GM19043 (cell line): Measurements from ENCODE around the gene TMEM44.

Source experiments
- ATAC-seq: cut with Tn5 transposase; IDR thresholded peaks from one replicate; pipeline ENCODE4 v1.9.1; 2021; ENCODE audit warnings: low read depth; ENCODE audit not compliant: unreplicated experiment

TMEM44 gene

GRCh38 chr3:194633349-194634004, at the start of gene TMEM44:
Gene TMEM44, minus strand, starts transcription at chr3:194633419. Its CDS starts 204 bp downstream, at chr3:194633215.
- peak; percentile 67 for ATAC-seq

GRCh38 chr3:194682694-194683310, 49.6 kb upstream of the TMEM44 start:
- no peak for ATAC-seq

GRCh38 chr3:194682189-194682693, 49.0 kb upstream of the TMEM44 start:
- no peak for ATAC-seq

GRCh38 chr3:194680888-194681615, 47.8 kb upstream of the TMEM44 start:
- no peak for ATAC-seq

GRCh38 chr3:194676471-194676870, 43.3 kb upstream of the TMEM44 start:
- no peak for ATAC-seq

GRCh38 chr3:194675680-194676079, 42.5 kb upstream of the TMEM44 start:
- ATAC-seq, result no peak

- no peak for ATAC-seq
These were observed 41.9 kb upstream of the TMEM44 start for GRCh38 chr3:194675081-194675640.

- no peak for ATAC-seq
These were observed 40.5 kb upstream of the TMEM44 start for GRCh38 chr3:194673761-194674160.

- no peak for ATAC-seq
These were observed 39.7 kb upstream of the TMEM44 start for GRCh38 chr3:194672876-194673275.

GRCh38 chr3:194671900-194672808, 38.9 kb upstream of the TMEM44 start, which contains the start of gene LSG1:
Gene LSG1, minus strand, starts transcription at chr3:194672191. Its CDS starts 29 bp downstream, at chr3:194672162.
- ATAC-seq, result peak; percentile 82

- ATAC-seq, result peak; percentile 9
These were observed 38.3 kb upstream of the TMEM44 start for GRCh38 chr3:194671511-194671899.

GRCh38 chr3:194667363-194667762, 34.1 kb upstream of the TMEM44 start:
- no peak for ATAC-seq

GRCh38 chr3:194664857-194665256, 31.6 kb upstream of the TMEM44 start:
- ATAC-seq, result no peak

GRCh38 chr3:194661946-194662345, 28.7 kb upstream of the TMEM44 start:
- no peak for ATAC-seq

- ATAC-seq, result no peak
These were observed 28.2 kb upstream of the TMEM44 start for GRCh38 chr3:194661374-194661773.

- ATAC-seq, result no peak
These were observed 26.6 kb upstream of the TMEM44 start for GRCh38 chr3:194659778-194660177.

GRCh38 chr3:194658477-194659242, 25.4 kb upstream of the TMEM44 start:
- no peak for ATAC-seq

GRCh38 chr3:194657439-194657838, 24.2 kb upstream of the TMEM44 start:
- ATAC-seq, result no peak

- peak; percentile 77 for ATAC-seq
These were observed 21.2 kb upstream of the TMEM44 start for GRCh38 chr3:194654443-194654842.
